Peyer's patch (tissue), 4 donors: ENCODE results near the gene UIMC1. TPM values are rescaled to one million over a fixed set of nuclear protein-coding genes. Genes with fewer than 3 reads are reported as not detected.
A peak's percentile ranks its signal among the peaks of the same experiment; 100 is the strongest.

Experiments used
- DNase-seq, 3 donors: peaks; one replicate each; pipeline ENCODE4 v3.0.0-alpha.2; 2017 to 2019
- H3K27ac ChIP-seq, 4 donors: fragments of 200-600 bp; sonication (generic); one replicate each; pipeline ENCODE4 v1.5.1; 2016 to 2019
- H3K27me3 ChIP-seq, 2 donors: fragments of 200-600 bp; sonication (generic); one replicate each; pipeline ENCODE4 v1.5.1; 2019
- H3K36me3 ChIP-seq, 3 donors: fragments of 200-600 bp; sonication (generic); one replicate each; pipeline ENCODE4 v1.5.1; 2016 to 2019
- H3K4me1 ChIP-seq, 4 donors: fragments of 200-600 bp; sonication (generic); one replicate each; pipeline ENCODE4 v1.5.1; 2016 to 2019
- H3K4me3 ChIP-seq, 4 donors: fragments of 200-600 bp; sonication (generic); 1 replicate in 3 of 4; 2 replicates in 1 of 4; pipeline ENCODE4 v1.5.1; 2016 to 2019; ENCODE audit warnings: mild to moderate bottlenecking in 1 of 4
- H3K9me3 ChIP-seq, 4 donors: fragments of 200-600 bp; sonication (generic); one replicate each; pipeline ENCODE4 v1.5.1; 2016 to 2019; ENCODE audit warnings: mild to moderate bottlenecking in 1 of 4
- CTCF ChIP-seq, 6 experiments: fragments of 450-650 bp in 4 of 6; fragments of 200-600 bp in 2 of 6; sonication (generic) in 1 of 6; IDR thresholded peaks; one replicate each; pipeline ENCODE4 v1.5.1; 2017 to 2019; ENCODE audit warnings: antibody characterized with exemption in 6 of 6, mild to moderate bottlenecking in 3 of 6, moderate library complexity in 1 of 6
- POLR2A ChIP-seq, 2 donors: fragments of 450-650 bp; IDR thresholded peaks; one replicate each; pipeline ENCODE4 v1.5.1; 2017; ENCODE audit warnings: antibody characterized with exemption in 2 of 2, mild to moderate bottlenecking in 2 of 2, moderate library complexity in 2 of 2
- total RNA-seq, 4 donors: library from RNA; depleted of rRNA; stranded (reverse); fragments of >200 nt; gene quantifications; one replicate each; pipeline ENCODE4 v1.1.0, GENCODE V29; 2016

Gene UIMC1
- total RNA-seq, 4 donors from 2014 or later: 22.4 to 111 (median 41.3) TPM

DNA sequence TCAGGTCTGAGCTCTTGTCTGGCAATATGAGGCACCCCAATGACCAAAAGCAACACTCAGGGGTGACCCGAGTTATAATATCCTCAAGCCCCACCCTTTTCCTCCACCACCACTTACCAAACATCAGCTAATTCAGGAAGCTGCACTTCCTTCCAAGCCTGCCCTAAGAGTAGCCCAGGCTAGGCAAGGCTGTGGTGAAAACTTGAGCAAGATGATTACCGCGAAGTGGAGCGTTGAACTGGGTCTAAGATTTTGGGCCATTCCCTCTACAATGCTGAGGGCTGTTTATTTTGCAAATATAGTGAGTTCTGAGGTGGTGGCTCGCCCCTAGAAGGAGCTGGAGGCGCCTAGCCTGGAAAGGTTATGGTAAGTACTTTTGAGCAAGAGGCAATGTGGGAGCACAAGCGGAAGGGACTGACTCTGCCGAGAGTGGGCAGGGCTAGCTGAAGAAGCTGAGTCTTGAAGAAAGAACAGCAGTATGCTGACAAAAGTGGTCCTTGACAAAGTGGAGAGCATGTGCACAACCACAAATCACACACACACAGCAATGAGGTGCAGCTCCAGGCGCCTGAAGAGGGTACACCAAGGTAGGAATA, 107.2 kb downstream of the UIMC1 start, which contains the start of gene HK3:
Gene HK3 (minus strand): TSS at position 51 of the 596 bp plus-strand sequence. CDS start 3,187 bp downstream, outside the sequence.
- no peak within 1 kb of the TSS for H3K27ac ChIP-seq

DNA sequence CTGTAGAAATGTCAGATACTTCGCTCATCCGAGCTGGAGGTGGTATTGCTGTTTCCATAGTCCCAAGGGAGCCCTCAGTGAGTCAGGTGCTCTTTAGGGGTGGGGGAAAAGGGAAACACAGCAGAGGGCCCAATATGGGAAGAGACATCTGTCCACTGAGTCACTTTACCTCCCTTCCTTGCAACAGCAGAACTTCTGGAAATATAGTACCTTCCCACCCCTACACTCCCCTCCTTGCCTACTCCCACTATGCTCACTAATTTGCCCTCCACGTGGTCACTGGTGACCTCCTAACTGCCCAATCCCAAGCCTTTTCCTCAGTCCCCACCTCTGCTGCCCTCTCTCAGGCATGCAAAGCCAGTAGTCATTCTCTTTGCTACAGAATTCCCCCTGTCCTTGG, 109.3 kb downstream of the UIMC1 start:
- TF ChIP-seq POLR2A (IDR thresholded peaks at IDR 0.05) (no peak), CTCF (IDR thresholded peaks at IDR 0.05) (no peak)
- no peak for DNase-seq
- H3K4me3 ChIP-seq: no peak overlapping the region
- H3K36me3 ChIP-seq: no peaks in the 10 kb centered on the region
- no peaks in the 10 kb centered on the region for H3K9me3 ChIP-seq
- H3K27ac ChIP-seq: no peak overlapping the region
- no peaks in the 10 kb centered on the region for H3K4me1 ChIP-seq
- no peaks in the 10 kb centered on the region for H3K27me3 ChIP-seq

More for the DNA sequence above, 107.2 kb downstream of the UIMC1 start, which contains the start of gene HK3:
- no peak for TF ChIP-seq POLR2A (IDR thresholded peaks at IDR 0.05)
- TF ChIP-seq CTCF (IDR thresholded peaks at IDR 0.05): no peak
- H3K36me3 ChIP-seq: peaks cover 0 to 12% (median 0%) of the 10 kb centered on the region in 3 donors
- no peak within 1 kb of the TSS for H3K4me3 ChIP-seq
- DNase-seq: no peak
- H3K9me3 ChIP-seq: no peaks in the 10 kb centered on the region
- H3K4me1 ChIP-seq: no peaks in the 10 kb centered on the region
- H3K27me3 ChIP-seq: no peaks in the 10 kb centered on the region

GRCh38 chr5:176895831-176896230, 110.7 kb downstream of the UIMC1 start:
- Histone ChIP-seq H3K4me3 (no peak overlapping the region), H3K27ac (no peak overlapping the region), H3K27me3 (no peaks in the 10 kb centered on the region), H3K4me1 (no peaks in the 10 kb centered on the region), H3K36me3 (no peaks in the 10 kb centered on the region), H3K9me3 (no peaks in the 10 kb centered on the region)
- no peak for DNase-seq
- TF ChIP-seq CTCF (IDR thresholded peaks at IDR 0.05): no peak
- no peak for TF ChIP-seq POLR2A (IDR thresholded peaks at IDR 0.05)

GRCh38 chr5:176894298-176894697, 112.3 kb downstream of the UIMC1 start:
- H3K4me3 ChIP-seq: no peak overlapping the region
- no peak overlapping the region for H3K27ac ChIP-seq
- H3K27me3 ChIP-seq: no peaks in the 10 kb centered on the region
- TF ChIP-seq CTCF (IDR thresholded peaks at IDR 0.05) (no peak), POLR2A (IDR thresholded peaks at IDR 0.05) (no peak)
- no peaks in the 10 kb centered on the region for H3K4me1 ChIP-seq
- DNase-seq: no peak
- H3K9me3 ChIP-seq: no peaks in the 10 kb centered on the region
- no peaks in the 10 kb centered on the region for H3K36me3 ChIP-seq

- H3K27ac ChIP-seq: no peak overlapping the region
- no peaks in the 10 kb centered on the region for H3K9me3 ChIP-seq
- no peak overlapping the region for H3K4me3 ChIP-seq
- no peaks in the 10 kb centered on the region for H3K4me1 ChIP-seq
- TF ChIP-seq POLR2A (IDR thresholded peaks at IDR 0.05) (no peak), CTCF (IDR thresholded peaks at IDR 0.05) (no peak)
- H3K36me3 ChIP-seq: no peaks in the 10 kb centered on the region
- DNase-seq: peak in 1 of 3 donors; percentile 15
- H3K27me3 ChIP-seq: no peaks in the 10 kb centered on the region
Observed at GRCh38 chr5:176892663-176893062, 113.9 kb downstream of the UIMC1 start.
